HEK293 (cell line): Measurements from ENCODE around the gene IWS1.

Experiments used
- CTCF ChIA-PET: fragments of 350-600 bp; formaldehyde crosslinking; extraction: SDS; loops from one replicate; lab custom pipeline; 2021; ENCODE audit warnings: antibody characterized with exemption; lab: Yijun Ruan, JAX
- POLR2A ChIA-PET: fragments of 300-600 bp; formaldehyde crosslinking; extraction: SDS; loops from one replicate; lab custom pipeline; 2020; ENCODE audit warnings: antibody characterized with exemption, inconsistent platforms; lab: Yijun Ruan, JAX
- H3K27ac ChIP-seq: fragments of 200-500 bp; sonication (Bioruptor generic); 2 replicates; pipeline ENCODE4 v1.5.1; 2014; ENCODE audit warnings: low read depth, low read length, control low read depth, inconsistent platforms; ENCODE audit errors: extremely low read depth
- H3K36me3 ChIP-seq, 2 experiments: fragments of 200-500 bp in 1 of 2; sonication (Bioruptor generic) in 1 of 2; 1 replicate in 1 of 2; 2 replicates in 1 of 2; pipeline ENCODE4 v1.5.1; 2014 to 2017; ENCODE audit warnings: inconsistent platforms in 2 of 2, low read length in 2 of 2; ENCODE audit not compliant: control insufficient read depth in 2 of 2, insufficient read depth in 1 of 2
- H3K4me1 ChIP-seq: fragments of 200-500 bp; sonication (Bioruptor generic); 2 replicates; pipeline ENCODE4 v1.5.1; 2014; ENCODE audit warnings: mild to moderate bottlenecking, low read length, inconsistent platforms; ENCODE audit not compliant: control insufficient read depth, insufficient read depth
- H3K4me3 ChIP-seq: 2 replicates; pipeline ENCODE4 v1.5.1; 2011; ENCODE audit warnings: low read depth, mild to moderate bottlenecking, control low read depth, low read length, moderate library complexity
- H3K9me3 ChIP-seq: fragments of 200-500 bp; sonication (Bioruptor generic); 2 replicates; pipeline ENCODE4 v1.5.1; 2014; ENCODE audit warnings: low read depth, low read length, inconsistent platforms; ENCODE audit not compliant: control insufficient read depth, insufficient read depth
- EGR2 ChIP-seq: fragments of 450-650 bp; formaldehyde crosslinking; IDR thresholded peaks from 2 replicates; pipeline ENCODE4 v1.5.1; 2016; ENCODE audit warnings: low read depth, missing biosample characterization, missing genetic modification characterization
- GLI2 ChIP-seq: fragments of 450-650 bp; formaldehyde crosslinking; IDR thresholded peaks from 2 replicates; pipeline ENCODE4; 2017; ENCODE audit warnings: missing biosample characterization, missing genetic modification characterization, low read depth, borderline replicate concordance
- GLI4 ChIP-seq: fragments of 450-650 bp; formaldehyde crosslinking; IDR thresholded peaks from 2 replicates; pipeline ENCODE4 v1.5.1; 2016; ENCODE audit warnings: missing biosample characterization, missing genetic modification characterization
- IKZF3 ChIP-seq: fragments of 450-650 bp; IDR thresholded peaks from 2 replicates; pipeline ENCODE4 v1.5.0; 2018; ENCODE audit warnings: missing biosample characterization, mild to moderate bottlenecking, missing genetic modification characterization, moderate library complexity
- KLF16 ChIP-seq: fragments of 450-650 bp; formaldehyde crosslinking; IDR thresholded peaks from 2 replicates; pipeline ENCODE4 v1.5.1; 2017; ENCODE audit warnings: missing biosample characterization, missing genetic modification characterization
- MEIS1 ChIP-seq: sonication (generic); formaldehyde crosslinking; IDR thresholded peaks from 2 replicates; pipeline ENCODE4 v1.8.1; 2022; ENCODE audit warnings: missing genetic modification reagents, mild to moderate bottlenecking, borderline replicate concordance
- PRDM1 ChIP-seq: fragments of 450-650 bp; formaldehyde crosslinking; IDR thresholded peaks from 2 replicates; pipeline ENCODE4; 2016; ENCODE audit warnings: missing biosample characterization, missing genetic modification characterization
- SP3 ChIP-seq: fragments of 450-650 bp; formaldehyde crosslinking; IDR thresholded peaks from 2 replicates; pipeline ENCODE4 v1.5.1; 2016; ENCODE audit warnings: missing biosample characterization, missing genetic modification characterization
- TCF7L2 ChIP-seq: IDR thresholded peaks from 2 replicates; pipeline ENCODE4 v1.6.1; 2011; ENCODE audit warnings: low read depth, mild to moderate bottlenecking, inconsistent platforms, low read length, moderate library complexity, borderline replicate concordance
- ZBTB7A ChIP-seq: fragments of 450-650 bp; formaldehyde crosslinking; IDR thresholded peaks from 2 replicates; pipeline ENCODE4 v1.5.1; 2016; ENCODE audit warnings: low read depth, missing biosample characterization, missing genetic modification characterization
- ZNF140 ChIP-seq: fragments of 450-650 bp; formaldehyde crosslinking; IDR thresholded peaks from 2 replicates; pipeline ENCODE4 v1.5.1; 2016; ENCODE audit warnings: missing biosample characterization, missing genetic modification characterization
- ZNF248 ChIP-seq: fragments of 450-650 bp; formaldehyde crosslinking; IDR thresholded peaks from 2 replicates; pipeline ENCODE4 v1.5.1; 2017; ENCODE audit warnings: missing biosample characterization, missing genetic modification characterization
- ZNF37A ChIP-seq: fragments of 450-650 bp; IDR thresholded peaks from 2 replicates; pipeline ENCODE4 v1.5.1; 2018; ENCODE audit warnings: missing biosample characterization, missing genetic modification characterization
- ZNF423 ChIP-seq: fragments of 450-650 bp; formaldehyde crosslinking; IDR thresholded peaks from 2 replicates; pipeline ENCODE4 v1.5.1; 2016; ENCODE audit warnings: missing biosample characterization, missing genetic modification characterization
- ZNF548 ChIP-seq: fragments of 450-650 bp; formaldehyde crosslinking; IDR thresholded peaks from 2 replicates; pipeline ENCODE4 v1.5.1; 2016; ENCODE audit warnings: missing biosample characterization, missing genetic modification characterization
- ZNF555 ChIP-seq: fragments of 450-650 bp; formaldehyde crosslinking; conservative IDR thresholded peaks from 2 replicates; pipeline ENCODE4 v1.5.1; 2017; ENCODE audit warnings: missing biosample characterization, mild to moderate bottlenecking, missing genetic modification characterization, inconsistent platforms
- ZNF585B ChIP-seq: fragments of 450-650 bp; formaldehyde crosslinking; IDR thresholded peaks from 2 replicates; pipeline ENCODE4 v1.5.1; 2016; ENCODE audit warnings: missing biosample characterization, missing genetic modification characterization
- ZNF76 ChIP-seq: fragments of 450-650 bp; formaldehyde crosslinking; IDR thresholded peaks from 2 replicates; pipeline ENCODE4; 2016; ENCODE audit warnings: low read depth, missing biosample characterization, missing genetic modification characterization, borderline replicate concordance
- ZNF776 ChIP-seq: fragments of 450-650 bp; formaldehyde crosslinking; IDR thresholded peaks from 2 replicates; pipeline ENCODE4 v1.5.0; 2017; ENCODE audit warnings: missing biosample characterization, missing genetic modification characterization, borderline replicate concordance
- ZNF785 ChIP-seq: fragments of 450-650 bp; formaldehyde crosslinking; IDR thresholded peaks from 2 replicates; pipeline ENCODE4 v1.5.1; 2016; ENCODE audit warnings: missing biosample characterization, missing genetic modification characterization
- ZSCAN16 ChIP-seq: fragments of 450-650 bp; formaldehyde crosslinking; IDR thresholded peaks from 2 replicates; pipeline ENCODE4 v1.5.1; 2016; ENCODE audit warnings: missing biosample characterization, missing genetic modification characterization
- TF ChIP-seq, protein P1 (sequence below): fragments of 450-650 bp; formaldehyde crosslinking; IDR thresholded peaks from 2 replicates; pipeline ENCODE4 v1.5.1; 2016; ENCODE audit warnings: missing biosample characterization, missing genetic modification characterization, low read depth
- TF ChIP-seq, protein P2 (sequence below): fragments of 450-650 bp; formaldehyde crosslinking; IDR thresholded peaks from 2 replicates; pipeline ENCODE4 v1.5.1; 2016; ENCODE audit warnings: missing biosample characterization, missing genetic modification characterization
- TF ChIP-seq, protein P3 (sequence below): fragments of 450-650 bp; formaldehyde crosslinking; IDR thresholded peaks from 2 replicates; pipeline ENCODE4 v1.5.1; 2016; ENCODE audit warnings: missing biosample characterization, missing genetic modification characterization, low read depth
- TF ChIP-seq, protein P4 (sequence below): fragments of 450-650 bp; formaldehyde crosslinking; IDR thresholded peaks from 2 replicates; pipeline ENCODE4 v1.5.1; 2016; ENCODE audit warnings: missing biosample characterization, missing genetic modification characterization

The IWS1 gene

DNA sequence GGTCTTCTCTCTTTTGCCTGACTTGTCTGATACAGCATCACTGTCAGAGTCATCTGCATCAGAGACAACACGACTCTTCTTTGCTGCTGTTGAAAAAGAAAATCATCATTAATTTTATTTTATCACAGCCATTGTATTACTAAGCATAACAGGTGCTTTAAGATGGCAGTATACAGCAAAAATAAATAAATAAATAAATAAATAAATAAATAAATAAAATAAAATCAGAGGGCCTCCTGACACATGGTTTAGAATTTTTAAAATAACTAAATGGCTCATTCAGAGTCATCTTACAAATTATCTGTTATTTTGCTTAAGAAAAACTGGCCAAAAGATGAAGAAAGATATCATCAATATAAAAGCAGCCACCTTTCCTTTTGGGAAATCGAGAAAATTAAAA, 22.8 kb downstream of the IWS1 start (continued):
- no peak for TF ChIP-seq GLI2 (tag by site-specific recombination)
- TF ChIP-seq ZNF423 (tag by site-specific recombination): no peak
- TF ChIP-seq PRDM1 (tag by site-specific recombination): no peak
- TF ChIP-seq, protein P1, sequence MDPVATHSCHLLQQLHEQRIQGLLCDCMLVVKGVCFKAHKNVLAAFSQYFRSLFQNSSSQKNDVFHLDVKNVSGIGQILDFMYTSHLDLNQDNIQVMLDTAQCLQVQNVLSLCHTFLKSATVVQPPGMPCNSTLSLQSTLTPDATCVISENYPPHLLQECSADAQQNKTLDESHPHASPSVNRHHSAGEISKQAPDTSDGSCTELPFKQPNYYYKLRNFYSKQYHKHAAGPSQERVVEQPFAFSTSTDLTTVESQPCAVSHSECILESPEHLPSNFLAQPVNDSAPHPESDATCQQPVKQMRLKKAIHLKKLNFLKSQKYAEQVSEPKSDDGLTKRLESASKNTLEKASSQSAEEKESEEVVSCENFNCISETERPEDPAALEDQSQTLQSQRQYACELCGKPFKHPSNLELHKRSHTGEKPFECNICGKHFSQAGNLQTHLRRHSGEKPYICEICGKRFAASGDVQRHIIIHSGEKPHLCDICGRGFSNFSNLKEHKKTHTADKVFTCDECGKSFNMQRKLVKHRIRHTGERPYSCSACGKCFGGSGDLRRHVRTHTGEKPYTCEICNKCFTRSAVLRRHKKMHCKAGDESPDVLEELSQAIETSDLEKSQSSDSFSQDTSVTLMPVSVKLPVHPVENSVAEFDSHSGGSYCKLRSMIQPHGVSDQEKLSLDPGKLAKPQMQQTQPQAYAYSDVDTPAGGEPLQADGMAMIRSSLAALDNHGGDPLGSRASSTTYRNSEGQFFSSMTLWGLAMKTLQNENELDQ: no peak
- TF ChIP-seq MEIS1 (CRISPR knock-in tag): no peak
- TF ChIP-seq ZNF548 (tag by site-specific recombination): no peak
- no peak for TF ChIP-seq ZNF585B (tag by site-specific recombination)
- TF ChIP-seq GLI4 (tag by site-specific recombination): no peak
- TF ChIP-seq TCF7L2: no peak

DNA sequence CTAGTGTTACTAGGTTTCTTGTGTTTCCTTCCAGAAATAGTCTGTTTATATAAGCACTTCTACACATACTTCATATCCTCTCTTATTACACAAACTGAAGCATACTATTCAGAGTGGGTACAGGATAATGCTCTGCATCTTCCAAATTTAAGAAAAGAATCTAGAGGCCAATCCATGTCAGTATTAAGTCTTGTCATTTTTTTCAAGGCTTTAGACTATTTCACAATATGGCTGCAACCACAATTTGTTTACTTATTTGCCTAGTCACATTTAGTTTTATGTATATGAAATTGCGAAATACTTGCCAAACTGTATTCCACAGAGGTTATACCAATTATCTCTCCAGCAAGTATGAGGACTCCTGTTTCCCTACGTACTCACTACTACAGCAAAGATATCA, 27.9 kb downstream of the IWS1 start:
- ChIA-PET CTCF (no interaction called here), POLR2A (no interaction called here)
- Histone ChIP-seq H3K4me1 (no peaks in the 10 kb centered on the region), H3K9me3 (no peaks in the 10 kb centered on the region), H3K27ac (no peak overlapping the region), H3K36me3 (peaks cover 75 to 90% of the 10 kb centered on the region in 2 experiments), H3K4me3 (no peak overlapping the region)
- no peak for TF ChIP-seq TCF7L2
- TF ChIP-seq ZNF555: no peak

DNA sequence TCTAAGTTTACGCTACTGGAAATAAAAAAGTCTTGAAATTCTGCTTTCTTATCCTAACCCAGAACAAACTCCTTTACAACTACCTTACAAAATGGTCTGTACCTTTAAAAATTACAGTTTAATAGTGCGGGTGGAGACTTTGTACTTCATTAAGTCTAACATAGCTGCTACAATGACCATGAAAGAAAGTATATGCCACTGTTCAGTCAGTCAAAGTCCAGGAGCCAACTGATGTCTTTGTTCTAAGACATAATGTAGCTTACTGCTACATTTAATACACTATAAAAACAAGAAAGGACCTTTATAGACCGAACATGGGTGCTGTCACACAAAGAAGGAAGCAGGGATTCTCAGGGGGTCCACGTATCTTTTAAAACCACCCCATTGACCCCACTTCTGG, 36.0 kb downstream of the IWS1 start:
- TF ChIP-seq ZNF37A (tag by site-specific recombination): no peak
- peaks cover 76 to 96% of the 10 kb centered on the region in 2 experiments for H3K36me3 ChIP-seq
- no peak overlapping the region for H3K4me3 ChIP-seq
- H3K4me1 ChIP-seq: no peaks in the 10 kb centered on the region
- CTCF ChIA-PET: interaction anchor here (0.9 to 1.0 kb wide), 3 partner anchors 11 to 18 kb away, joined by 3 read pairs; no protein-coding TSS in a partner anchor
- POLR2A ChIA-PET: interaction anchor here (0.7 kb wide), 1 partner anchor 196 kb away, joined by 3 read pairs; the partner anchor contains the start of gene ERCC3
- H3K9me3 ChIP-seq: no peaks in the 10 kb centered on the region
- H3K27ac ChIP-seq: no peak overlapping the region

DNA sequence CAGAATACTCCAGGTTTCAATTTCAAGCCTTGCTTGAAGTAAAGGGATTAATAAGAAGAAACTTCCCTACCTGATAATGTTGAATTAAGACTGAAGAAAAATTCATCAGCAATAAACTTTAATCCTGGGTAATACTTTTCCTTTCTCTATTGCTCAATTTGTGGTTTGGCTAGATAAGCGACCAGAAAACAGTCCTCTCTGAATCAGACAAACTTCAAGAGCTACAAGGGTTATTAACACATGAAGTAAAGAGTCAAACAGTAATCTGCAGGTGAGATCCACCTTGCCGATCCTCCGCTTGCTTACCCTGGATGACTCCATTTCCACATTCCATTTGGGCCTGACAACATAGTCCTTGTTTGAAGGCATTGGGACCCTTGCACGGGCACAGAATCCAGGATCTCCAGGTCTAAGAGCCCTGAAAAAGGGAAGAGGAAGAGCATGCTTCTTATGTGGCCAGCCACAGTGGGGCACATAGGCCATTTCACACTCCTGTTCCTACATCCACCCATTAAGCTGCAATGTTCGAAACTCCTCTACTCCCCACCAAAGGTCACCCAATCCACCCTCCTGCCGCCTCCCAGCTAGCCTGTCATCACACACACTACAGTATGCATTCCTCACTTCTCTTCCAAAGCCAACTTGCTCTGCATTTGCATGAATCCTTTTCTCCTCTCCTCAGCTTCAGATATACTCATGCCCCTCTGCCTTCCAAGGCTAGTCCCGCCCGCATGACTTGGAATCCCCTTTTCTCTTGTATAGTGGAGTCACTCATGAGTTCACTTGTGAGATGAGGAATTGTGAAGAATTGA, 39.8 kb downstream of the IWS1 start:
- peaks cover 68 to 95% of the 10 kb centered on the region in 2 experiments for H3K36me3 ChIP-seq
- ChIA-PET CTCF (no interaction called here), POLR2A (interaction anchor here (0.9 kb wide), 1 partner anchor 40 kb away, joined by 3 read pairs; the partner anchor contains the start of gene IWS1)
- no peaks in the 10 kb centered on the region for H3K4me1 ChIP-seq
- H3K9me3 ChIP-seq: no peaks in the 10 kb centered on the region
- no peak overlapping the region for H3K27ac ChIP-seq
- no peak overlapping the region for H3K4me3 ChIP-seq
- TF ChIP-seq ZBTB7A (tag by site-specific recombination) (no peak), IKZF3 (no peak), ZNF785 (tag by site-specific recombination) (no peak), EGR2 (tag by site-specific recombination) (no peak), KLF16 (no peak), ZNF140 (tag by site-specific recombination) (no peak), ZSCAN16 (tag by site-specific recombination) (no peak), SP3 (tag by site-specific recombination) (no peak), ZNF248 (tag by site-specific recombination) (no peak), ZNF76 (tag by site-specific recombination) (no peak), ZNF776 (tag by site-specific recombination) (no peak)
- TF ChIP-seq, protein P2, sequence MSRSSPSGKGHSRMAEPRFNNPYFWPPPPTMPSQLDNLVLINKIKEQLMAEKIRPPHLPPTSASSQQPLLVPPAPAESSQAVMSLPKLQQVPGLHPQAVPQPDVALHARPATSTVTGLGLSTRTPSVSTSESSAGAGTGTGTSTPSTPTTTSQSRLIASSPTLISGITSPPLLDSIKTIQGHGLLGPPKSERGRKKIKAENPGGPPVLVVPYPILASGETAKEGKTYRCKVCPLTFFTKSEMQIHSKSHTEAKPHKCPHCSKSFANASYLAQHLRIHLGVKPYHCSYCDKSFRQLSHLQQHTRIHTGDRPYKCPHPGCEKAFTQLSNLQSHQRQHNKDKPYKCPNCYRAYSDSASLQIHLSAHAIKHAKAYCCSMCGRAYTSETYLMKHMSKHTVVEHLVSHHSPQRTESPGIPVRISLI (tag by site-specific recombination): no peak
- TF ChIP-seq, protein P3, sequence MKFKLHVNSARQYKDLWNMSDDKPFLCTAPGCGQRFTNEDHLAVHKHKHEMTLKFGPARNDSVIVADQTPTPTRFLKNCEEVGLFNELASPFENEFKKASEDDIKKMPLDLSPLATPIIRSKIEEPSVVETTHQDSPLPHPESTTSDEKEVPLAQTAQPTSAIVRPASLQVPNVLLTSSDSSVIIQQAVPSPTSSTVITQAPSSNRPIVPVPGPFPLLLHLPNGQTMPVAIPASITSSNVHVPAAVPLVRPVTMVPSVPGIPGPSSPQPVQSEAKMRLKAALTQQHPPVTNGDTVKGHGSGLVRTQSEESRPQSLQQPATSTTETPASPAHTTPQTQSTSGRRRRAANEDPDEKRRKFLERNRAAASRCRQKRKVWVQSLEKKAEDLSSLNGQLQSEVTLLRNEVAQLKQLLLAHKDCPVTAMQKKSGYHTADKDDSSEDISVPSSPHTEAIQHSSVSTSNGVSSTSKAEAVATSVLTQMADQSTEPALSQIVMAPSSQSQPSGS: no peak
- TF ChIP-seq, protein P4, sequence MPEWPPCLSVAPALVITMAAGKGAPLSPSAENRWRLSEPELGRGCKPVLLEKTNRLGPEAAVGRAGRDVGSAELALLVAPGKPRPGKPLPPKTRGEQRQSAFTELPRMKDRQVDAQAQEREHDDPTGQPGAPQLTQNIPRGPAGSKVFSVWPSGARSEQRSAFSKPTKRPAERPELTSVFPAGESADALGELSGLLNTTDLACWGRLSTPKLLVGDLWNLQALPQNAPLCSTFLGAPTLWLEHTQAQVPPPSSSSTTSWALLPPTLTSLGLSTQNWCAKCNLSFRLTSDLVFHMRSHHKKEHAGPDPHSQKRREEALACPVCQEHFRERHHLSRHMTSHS (tag by site-specific recombination): no peak
